SU-DHL-6 (cell line): Measurements from ENCODE around the gene UBR3.

Source experiments
- H2AFZ ChIP-seq: fragments of 200-600 bp; sonication (generic); 2 replicates; pipeline ENCODE4 v1.6.1; 2014; ENCODE audit warnings: low read depth, mild to moderate bottlenecking, moderate library complexity, mixed read lengths, antibody characterized with exemption, low read length; ENCODE audit not compliant: severe bottlenecking
- H3F3A ChIP-seq: fragments of 200-600 bp; shearing (Covaris generic); 2 replicates; pipeline ENCODE4 v1.6.0; 2016; ENCODE audit warnings: antibody characterized with exemption, mild to moderate bottlenecking; ENCODE audit not compliant: insufficient read depth
- H3K27ac ChIP-seq: fragments of 200-600 bp; sonication (generic); 2 replicates; pipeline ENCODE4 v1.5.1; 2016; ENCODE audit warnings: low read depth, mild to moderate bottlenecking, low read length, moderate library complexity, mixed read lengths
- H3K27me3 ChIP-seq: fragments of 200-600 bp; sonication (generic), shearing (Covaris generic); 2 replicates; pipeline ENCODE4 v1.6.0; 2014; ENCODE audit warnings: mild to moderate bottlenecking, low read length
- H3K36me3 ChIP-seq: fragments of 200-600 bp; sonication (generic); 2 replicates; pipeline ENCODE4 v1.6.1; 2014; ENCODE audit warnings: mild to moderate bottlenecking, low read length, mixed read lengths
- H3K4me2 ChIP-seq: fragments of 300-600, 200-600 bp; shearing (Covaris generic), sonication (generic); 2 replicates; pipeline ENCODE4 v1.6.0; 2014; ENCODE audit warnings: low read length, low read depth, mild to moderate bottlenecking; ENCODE audit not compliant: poor library complexity, severe bottlenecking
- H3K4me3 ChIP-seq: fragments of 200-600 bp; sonication (generic); 2 replicates; pipeline ENCODE4 v1.5.1; 2014; ENCODE audit warnings: antibody characterized with exemption, low read length, mild to moderate bottlenecking, mixed read lengths; ENCODE audit not compliant: insufficient read depth, poor library complexity, severe bottlenecking
- H3K79me2 ChIP-seq: fragments of 200-600 bp; sonication (generic); 2 replicates; pipeline ENCODE4 v1.6.1; 2014; ENCODE audit warnings: mild to moderate bottlenecking, low read length, moderate library complexity; ENCODE audit not compliant: insufficient read depth
- H3K9ac ChIP-seq: fragments of 200-600 bp; sonication (generic); 2 replicates; pipeline ENCODE4 v1.7.0; 2014; ENCODE audit warnings: mild to moderate bottlenecking, low read length
- H3K9me2 ChIP-seq: fragments of 200-600 bp; sonication (generic); replicated peaks from 2 replicates; pipeline ENCODE4 v1.6.1; 2014; ENCODE audit warnings: low read length; ENCODE audit not compliant: insufficient read depth
- H3K9me3 ChIP-seq: fragments of 200-600 bp; sonication (generic); 2 replicates; pipeline ENCODE4 v1.6.1; 2014; ENCODE audit warnings: low read length, mixed read lengths; ENCODE audit not compliant: insufficient read depth
- H4K20me1 ChIP-seq: fragments of 200-600 bp; sonication (generic); 2 replicates; pipeline ENCODE4 v1.6.1; 2014; ENCODE audit warnings: low read depth, mild to moderate bottlenecking, antibody characterized with exemption, low read length, moderate library complexity, mixed read lengths
- CTCF ChIP-seq: fragments of 200-600 bp; sonication (generic); IDR thresholded peaks from one replicate; pipeline ENCODE4 v1.5.1; 2017; ENCODE audit warnings: antibody characterized with exemption, mild to moderate bottlenecking, low read length, moderate library complexity; ENCODE audit not compliant: insufficient read depth, poor library complexity, severe bottlenecking
- EZH2phosphoT487 ChIP-seq: fragments of 200-600 bp; sonication (generic), shearing (Covaris generic); conservative IDR thresholded peaks from 2 replicates; pipeline ENCODE4 v1.6.1; 2018; ENCODE audit warnings: mild to moderate bottlenecking, antibody characterized with exemption, low read length, moderate library complexity, mixed read lengths

The UBR3 gene

GRCh38 chr2:170031288-170031687, 204.0 kb downstream of the UBR3 start:
- no peak overlapping the region for H3K4me2 ChIP-seq
- no peaks in the 10 kb centered on the region for H4K20me1 ChIP-seq
- H3K4me3 ChIP-seq: no peak overlapping the region
- H3K27me3 ChIP-seq: no peaks in the 10 kb centered on the region
- no peaks in the 10 kb centered on the region for H3K9me2 ChIP-seq
- H3K79me2 ChIP-seq: no peaks in the 10 kb centered on the region
- no peaks in the 10 kb centered on the region for H3K9me3 ChIP-seq
- no peak overlapping the region for H3K9ac ChIP-seq
- no peak overlapping the region for H2AFZ ChIP-seq
- H3K27ac ChIP-seq: no peak overlapping the region
- TF ChIP-seq CTCF: no peak
- peaks cover 10% of the 10 kb centered on the region; the same call in 1 of the 2 replicates for H3K36me3 ChIP-seq
- H3F3A ChIP-seq: no peaks in the 10 kb centered on the region

GRCh38 chr2:170034596-170034995, 207.3 kb downstream of the UBR3 start:
- Histone ChIP-seq H3K4me2 (no peak overlapping the region), H2AFZ (no peak overlapping the region), H3K9ac (no peak overlapping the region), H3K4me3 (no peak overlapping the region), H4K20me1 (peaks cover 3% of the 10 kb centered on the region; the same call in 1 of the 2 replicates), H3K9me2 (no peaks in the 10 kb centered on the region), H3K36me3 (peaks cover 8% of the 10 kb centered on the region; the same call in 1 of the 2 replicates), H3F3A (no peaks in the 10 kb centered on the region), H3K79me2 (no peaks in the 10 kb centered on the region), H3K9me3 (no peaks in the 10 kb centered on the region), H3K27me3 (no peaks in the 10 kb centered on the region), H3K27ac (no peak overlapping the region)
- no peak for TF ChIP-seq CTCF
- no peak for TF ChIP-seq EZH2phosphoT487

DNA sequence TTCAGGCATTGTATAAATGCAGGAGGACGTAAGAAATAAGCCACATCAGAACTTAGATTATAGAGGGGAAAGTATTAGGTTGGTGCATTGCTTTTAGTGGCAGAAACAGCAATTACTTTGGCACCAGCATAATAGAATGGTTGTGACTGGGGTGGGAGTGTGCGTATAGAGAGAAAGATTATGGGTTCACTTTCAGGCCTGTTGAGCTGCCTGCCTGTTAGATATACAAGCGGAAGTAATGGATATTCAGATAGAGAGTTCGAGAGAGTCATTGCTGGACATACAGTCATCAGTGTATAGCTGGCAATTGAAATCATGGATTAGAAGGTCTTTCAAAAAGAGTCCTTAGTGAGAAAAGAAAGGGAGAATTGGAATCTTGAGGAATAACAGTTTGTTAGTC, 211.5 kb downstream of the UBR3 start:
- Histone ChIP-seq H3K4me3 (no peak overlapping the region), H3K36me3 (peaks cover 9% of the 10 kb centered on the region; the same call in 1 of the 2 replicates), H3K27me3 (no peaks in the 10 kb centered on the region), H3K9me2 (no peaks in the 10 kb centered on the region), H3K79me2 (no peaks in the 10 kb centered on the region), H3K27ac (no peak overlapping the region), H3K9me3 (no peaks in the 10 kb centered on the region), H2AFZ (no peak overlapping the region), H3K4me2 (no peak overlapping the region), H3K9ac (no peak overlapping the region), H3F3A (0 out of 2 replicates have a peak, but pooled peaks cover 1% of the 10 kb centered on the region), H4K20me1 (peaks cover 3% of the 10 kb centered on the region; the same call in 1 of the 2 replicates)
- no peak for TF ChIP-seq CTCF
- no peak for TF ChIP-seq EZH2phosphoT487
